Mucosa of descending colon (tissue), 3 donors: Measurements from ENCODE around the gene TNS1. TPM values are rescaled to one million over a fixed set of nuclear protein-coding genes. Genes with fewer than 3 reads are reported as not detected.

Source experiments
- ATAC-seq: fragments of 200-7000 bp; cut with Tn5 transposase; one replicate; pipeline ENCODE4 v1.9.1; 2020; ENCODE audit warnings: mild to moderate bottlenecking, moderate library complexity
- DNase-seq, 3 donors: peaks; one replicate each; pipeline ENCODE4 v3.0.0-alpha.2; 2020
- H3K36me3 ChIP-seq: fragments of 200-600 bp; one replicate; pipeline ENCODE4 v1.8.0; 2021; ENCODE audit warnings: low read depth, mild to moderate bottlenecking
- H3K4me1 ChIP-seq: fragments of 200-600 bp; one replicate; pipeline ENCODE4 v1.8.0; 2021; ENCODE audit warnings: low read depth, mild to moderate bottlenecking
- H3K4me3 ChIP-seq: fragments of 200-600 bp; one replicate; pipeline ENCODE4 v1.8.0; 2021; ENCODE audit warnings: mild to moderate bottlenecking
- H3K9me3 ChIP-seq: fragments of 200-600 bp; one replicate; pipeline ENCODE4 v1.8.0; 2021; ENCODE audit warnings: mild to moderate bottlenecking
- CTCF ChIP-seq: fragments of 200-600 bp; IDR thresholded peaks from one replicate; pipeline ENCODE4 v1.8.0; 2022; ENCODE audit warnings: antibody characterized with exemption, mild to moderate bottlenecking
- intact Hi-C, 2 donors: fragments of 100-400 bp; cut with DNase I in 1 of 2; cut with micrococcal nuclease in 1 of 2; formaldehyde crosslinking; loops; one replicate each; pipeline versions ENCODE4 v1.11.0 to v1.11.1; 2022; cut with DNase I, micrococcal nuclease
- total RNA-seq, 3 donors: library from RNA; stranded (reverse); fragmentation: NEBNext Ultra II Directional in 2 of 3; extraction: Animal tissue kit (Norgen Biotek cat#: 25700) in 2 of 3; gene quantifications; one replicate each; pipeline versions ENCODE4 v1.2.1 to v1.2.4, GENCODE V29; 2021 to 2023
- donor health status: DM: no; HTN: no; CAD: no; lungs with moderate emphysema.
- donor health status: DM: no; HTN: no; CAD: no.
- donor health status: DM: no; HTN: yes; CAD: no.

The TNS1 gene
- total RNA-seq, 3 donors from 2014 or later = 43.8 to 1,458 (median 121) TPM

DNA sequence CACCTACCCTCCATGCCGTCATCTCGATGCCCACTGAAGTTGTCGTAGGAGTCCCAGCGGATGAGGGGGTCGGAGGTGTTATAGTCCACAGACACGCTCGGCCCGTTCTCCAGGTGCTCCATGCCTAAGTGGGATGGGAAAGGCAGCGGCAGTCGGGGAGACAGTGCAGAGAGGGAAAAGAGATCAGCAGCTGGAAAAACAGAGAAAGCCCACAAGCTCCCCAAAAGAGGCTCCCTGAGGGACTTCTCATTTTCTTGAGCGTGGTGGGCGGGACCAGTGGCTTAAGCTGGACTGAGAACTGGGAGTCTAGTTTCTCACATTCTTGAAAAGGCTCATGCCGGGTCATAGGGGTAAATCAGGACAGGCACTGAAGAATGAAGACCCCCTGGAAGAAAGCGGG, 121.9 kb downstream of the TNS1 start:
- no peaks in the 10 kb centered on the region for H3K4me1 ChIP-seq
- intact Hi-C loops = loop anchor here in 1 of 2 donors (10.0 kb wide), 1 partner anchor 104 kb away; no protein-coding TSS in a partner anchor
- DNase-seq = no peak
- H3K9me3 ChIP-seq = no peaks in the 10 kb centered on the region
- no peak for TF ChIP-seq CTCF
- no peaks in the 10 kb centered on the region for H3K36me3 ChIP-seq
- H3K4me3 ChIP-seq = no peak overlapping the region
- ATAC-seq = no peak

- intact Hi-C loops = loop anchor here in 1 of 2 donors (10.0 kb wide), 1 partner anchor 104 kb away; no protein-coding TSS in a partner anchor
- no peak for DNase-seq
- no peak overlapping the region for H3K4me3 ChIP-seq
- no peaks in the 10 kb centered on the region for H3K9me3 ChIP-seq
- no peaks in the 10 kb centered on the region for H3K4me1 ChIP-seq
- TF ChIP-seq CTCF = no peak
- no peaks in the 10 kb centered on the region for H3K36me3 ChIP-seq
- ATAC-seq = no peak
Measured at GRCh38 chr2:217880287-217880889, 122.4 kb downstream of the TNS1 start.

- DNase-seq (no peak), ATAC-seq (no peak)
- H3K9me3 ChIP-seq = no peaks in the 10 kb centered on the region
- no peaks in the 10 kb centered on the region for H3K4me1 ChIP-seq
- intact Hi-C loops = loop anchor here in 1 of 2 donors (10.0 kb wide), 1 partner anchor 84 kb away; no protein-coding TSS in a partner anchor
- no peak for TF ChIP-seq CTCF
- H3K36me3 ChIP-seq = no peaks in the 10 kb centered on the region
- H3K4me3 ChIP-seq = no peak overlapping the region
Measured at GRCh38 chr2:217878915-217879590, 123.7 kb downstream of the TNS1 start.

- Histone ChIP-seq H3K4me3 (no peak overlapping the region), H3K9me3 (no peaks in the 10 kb centered on the region), H3K4me1 (no peaks in the 10 kb centered on the region), H3K36me3 (no peaks in the 10 kb centered on the region)
- TF ChIP-seq CTCF = no peak
- DNase-seq (no peak), ATAC-seq (no peak)
- intact Hi-C loops = loop anchor here in 1 of 2 donors (10.0 kb wide), 1 partner anchor 83 kb away; no protein-coding TSS in a partner anchor
Measured at GRCh38 chr2:217877866-217878265, 124.9 kb downstream of the TNS1 start.

DNA sequence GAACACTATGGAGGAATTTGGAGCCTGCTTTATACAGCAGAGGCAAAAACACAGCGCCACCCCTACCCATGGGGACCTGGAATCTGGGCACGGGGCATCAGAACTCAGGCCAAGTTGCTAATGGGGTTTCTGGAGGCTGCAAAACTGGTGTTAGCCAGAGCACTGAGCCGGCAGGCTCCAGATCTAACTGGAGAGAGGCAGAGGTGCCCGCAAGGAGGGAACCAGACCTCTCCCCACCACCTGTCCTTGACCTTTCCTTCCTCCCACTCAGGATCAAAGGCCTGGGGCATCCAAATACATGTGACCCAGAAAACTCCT, 126.6 kb downstream of the TNS1 start:
- ATAC-seq (no peak), DNase-seq (no peak)
- Histone ChIP-seq H3K9me3 (no peaks in the 10 kb centered on the region), H3K4me1 (no peaks in the 10 kb centered on the region), H3K4me3 (no peak overlapping the region), H3K36me3 (no peaks in the 10 kb centered on the region)
- intact Hi-C loops = loop anchor here in 1 of 2 donors (10.0 kb wide), 1 partner anchor 81 kb away; no protein-coding TSS in a partner anchor
- TF ChIP-seq CTCF = no peak
